Endothelial cell (in vitro differentiated cells): ENCODE data around the gene COL25A1. TPM values are rescaled to one million over a fixed set of nuclear protein-coding genes. Genes with fewer than 3 reads are reported as not detected.

Source experiments
- DNase-seq: peaks from one replicate; pipeline ENCODE4 v3.0.0; 2021; ENCODE audit warnings: low spot score
- H3K27ac Mint-ChIP-seq: one replicate; pipeline ENCODE4 v1.8.0; 2021; ENCODE audit warnings: mixed read lengths, inconsistent platforms; ENCODE audit not compliant: unreplicated experiment
- H3K27me3 Mint-ChIP-seq: one replicate; pipeline ENCODE4 v1.8.0; 2021; ENCODE audit warnings: mild to moderate bottlenecking, moderate library complexity, mixed read lengths, inconsistent platforms; ENCODE audit not compliant: unreplicated experiment
- H3K36me3 Mint-ChIP-seq: one replicate; pipeline ENCODE4 v1.8.0; 2021; ENCODE audit warnings: mild to moderate bottlenecking, low read depth, mixed read lengths, inconsistent platforms; ENCODE audit not compliant: unreplicated experiment
- H3K4me1 Mint-ChIP-seq: one replicate; pipeline ENCODE4 v1.8.0; 2021; ENCODE audit warnings: mild to moderate bottlenecking, mixed read lengths, inconsistent platforms; ENCODE audit not compliant: unreplicated experiment
- H3K4me3 Mint-ChIP-seq: one replicate; pipeline ENCODE4 v1.8.0; 2021; ENCODE audit warnings: mild to moderate bottlenecking, mixed read lengths, inconsistent platforms; ENCODE audit not compliant: unreplicated experiment
- H3K9me3 Mint-ChIP-seq: one replicate; pipeline ENCODE4 v1.8.0; 2021; ENCODE audit warnings: mixed read lengths, inconsistent platforms; ENCODE audit not compliant: unreplicated experiment
- total RNA-seq: library from RNA; stranded (reverse); fragmentation: NEBNext Ultra II Directional; extraction: Animal tissue kit (Norgen Biotek cat#: 25700); gene quantifications from one replicate; pipeline ENCODE4 v1.2.1, GENCODE V29; 2021; ENCODE audit not compliant: unreplicated experiment
- TF ChIP-seq, protein P1 (sequence below): fragments of 200-600 bp; sonication (generic); IDR thresholded peaks from one replicate; pipeline ENCODE4 v1.5.0; 2021; ENCODE audit warnings: antibody characterized with exemption; ENCODE audit not compliant: unreplicated experiment

COL25A1 gene
- total RNA-seq, 1 donor from 2014 or later = 22.7 TPM

DNA sequence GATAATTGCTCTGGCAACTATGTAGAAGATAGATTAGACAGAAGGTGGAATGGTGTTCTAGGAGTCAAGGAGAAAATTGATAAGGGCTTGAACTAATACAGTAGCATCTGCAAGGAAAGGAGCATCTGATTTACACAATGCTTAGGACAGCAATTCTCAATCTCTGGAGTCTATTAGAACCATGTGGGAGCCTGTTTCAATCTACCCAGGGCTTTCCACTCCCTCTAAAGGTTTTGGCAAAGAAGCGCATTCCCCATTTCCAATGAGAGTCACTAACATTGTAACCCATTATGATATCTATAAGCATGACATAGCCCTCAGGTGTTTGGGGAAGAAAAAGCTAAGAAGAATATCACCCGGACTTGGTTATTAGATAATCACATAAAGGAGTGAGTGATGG lies 168.2 kb downstream of the COL25A1 start:
- Mint-ChIP-seq H3K27me3 (peaks cover 5% of the 10 kb centered on the region), H3K9me3 (no peaks in the 10 kb centered on the region), H3K27ac (no peak overlapping the region), H3K4me3 (no peak overlapping the region), H3K36me3 (no peaks in the 10 kb centered on the region), H3K4me1 (no peaks in the 10 kb centered on the region)
- TF ChIP-seq, protein P1, sequence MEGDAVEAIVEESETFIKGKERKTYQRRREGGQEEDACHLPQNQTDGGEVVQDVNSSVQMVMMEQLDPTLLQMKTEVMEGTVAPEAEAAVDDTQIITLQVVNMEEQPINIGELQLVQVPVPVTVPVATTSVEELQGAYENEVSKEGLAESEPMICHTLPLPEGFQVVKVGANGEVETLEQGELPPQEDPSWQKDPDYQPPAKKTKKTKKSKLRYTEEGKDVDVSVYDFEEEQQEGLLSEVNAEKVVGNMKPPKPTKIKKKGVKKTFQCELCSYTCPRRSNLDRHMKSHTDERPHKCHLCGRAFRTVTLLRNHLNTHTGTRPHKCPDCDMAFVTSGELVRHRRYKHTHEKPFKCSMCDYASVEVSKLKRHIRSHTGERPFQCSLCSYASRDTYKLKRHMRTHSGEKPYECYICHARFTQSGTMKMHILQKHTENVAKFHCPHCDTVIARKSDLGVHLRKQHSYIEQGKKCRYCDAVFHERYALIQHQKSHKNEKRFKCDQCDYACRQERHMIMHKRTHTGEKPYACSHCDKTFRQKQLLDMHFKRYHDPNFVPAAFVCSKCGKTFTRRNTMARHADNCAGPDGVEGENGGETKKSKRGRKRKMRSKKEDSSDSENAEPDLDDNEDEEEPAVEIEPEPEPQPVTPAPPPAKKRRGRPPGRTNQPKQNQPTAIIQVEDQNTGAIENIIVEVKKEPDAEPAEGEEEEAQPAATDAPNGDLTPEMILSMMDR = no peak
- no peak for DNase-seq

DNA sequence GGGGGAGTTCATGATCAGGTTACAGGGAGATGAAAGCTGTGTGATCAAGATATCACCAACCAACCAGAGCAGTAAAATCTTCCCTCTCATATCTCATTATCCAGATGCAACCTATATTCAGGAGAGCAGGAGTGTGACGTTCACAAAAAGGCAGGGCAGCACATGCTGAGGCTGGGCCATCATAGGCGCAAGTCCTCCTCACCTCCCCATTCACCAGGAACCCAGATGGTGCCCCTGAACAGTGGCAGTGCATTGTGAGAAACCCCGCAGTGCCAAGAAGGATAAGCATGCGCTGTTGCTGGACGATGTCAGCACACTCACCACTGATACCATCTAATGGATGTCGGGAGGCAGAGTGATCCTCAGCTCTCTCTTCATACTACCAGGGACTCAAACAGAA lies 170.9 kb downstream of the COL25A1 start:
- TF ChIP-seq, protein P1 = no peak
- no peaks in the 10 kb centered on the region for H3K27me3 Mint-ChIP-seq
- H3K27ac Mint-ChIP-seq = no peak overlapping the region

DNA sequence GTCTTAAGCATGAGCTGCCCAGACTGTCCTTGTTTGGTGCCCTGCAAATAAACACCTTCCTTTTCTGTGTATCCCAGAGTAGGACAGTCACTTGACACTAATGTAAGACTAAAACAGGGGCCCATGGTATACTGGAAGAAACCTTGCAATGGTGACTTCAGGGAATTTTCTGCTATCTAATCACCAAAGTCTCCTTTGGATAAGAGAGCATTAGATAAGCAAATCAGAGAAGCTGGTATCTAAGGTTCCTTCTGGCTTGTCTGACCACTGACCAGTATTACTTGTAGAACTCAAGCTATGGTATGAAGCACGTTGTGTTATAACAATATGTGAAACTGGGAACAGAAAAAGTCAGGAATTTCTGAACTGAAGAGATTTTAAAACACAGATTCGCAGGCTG lies 173.9 kb downstream of the COL25A1 start:
- peaks cover 31% of the 10 kb centered on the region for H3K4me1 Mint-ChIP-seq
- no peaks in the 10 kb centered on the region for H3K36me3 Mint-ChIP-seq
- H3K27ac Mint-ChIP-seq = peak overlapping the region; percentile 84
- H3K9me3 Mint-ChIP-seq = no peaks in the 10 kb centered on the region
- DNase-seq = no peak
- TF ChIP-seq, protein P1 = no peak
- no peak overlapping the region for H3K4me3 Mint-ChIP-seq
- no peaks in the 10 kb centered on the region for H3K27me3 Mint-ChIP-seq

More for the DNA sequence above, 170.9 kb downstream of the COL25A1 start:
- no peaks in the 10 kb centered on the region for H3K9me3 Mint-ChIP-seq
- peaks cover 18% of the 10 kb centered on the region for H3K4me1 Mint-ChIP-seq
- DNase-seq = no peak
- no peak overlapping the region for H3K4me3 Mint-ChIP-seq
- H3K36me3 Mint-ChIP-seq = no peaks in the 10 kb centered on the region

DNA sequence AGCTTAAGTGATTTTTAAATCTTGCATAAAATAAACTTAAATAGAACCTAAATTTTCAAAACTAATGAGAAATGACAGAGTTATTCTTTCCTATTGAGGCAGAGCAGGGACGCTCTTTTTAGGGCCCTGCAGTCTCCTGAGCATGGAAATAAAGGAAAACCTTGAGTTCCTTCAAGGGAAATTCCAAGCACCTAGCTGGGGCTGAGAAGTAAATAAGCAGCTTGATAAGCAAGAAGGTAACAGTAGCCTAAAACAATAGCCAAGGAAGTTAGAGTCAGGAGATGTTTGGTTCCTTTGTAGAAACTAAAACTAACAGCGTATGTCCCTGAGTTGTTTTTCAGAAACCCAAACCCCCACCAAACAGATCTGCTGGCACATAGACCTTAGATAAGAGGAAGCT lies 174.6 kb downstream of the COL25A1 start:
- Mint-ChIP-seq H3K36me3 (no peaks in the 10 kb centered on the region), H3K4me3 (no peak overlapping the region), H3K27ac (peak overlapping the region; percentile 84), H3K4me1 (peaks cover 31% of the 10 kb centered on the region), H3K27me3 (no peaks in the 10 kb centered on the region), H3K9me3 (no peaks in the 10 kb centered on the region)
- no peak for DNase-seq
- TF ChIP-seq, protein P1 = no peak

DNA sequence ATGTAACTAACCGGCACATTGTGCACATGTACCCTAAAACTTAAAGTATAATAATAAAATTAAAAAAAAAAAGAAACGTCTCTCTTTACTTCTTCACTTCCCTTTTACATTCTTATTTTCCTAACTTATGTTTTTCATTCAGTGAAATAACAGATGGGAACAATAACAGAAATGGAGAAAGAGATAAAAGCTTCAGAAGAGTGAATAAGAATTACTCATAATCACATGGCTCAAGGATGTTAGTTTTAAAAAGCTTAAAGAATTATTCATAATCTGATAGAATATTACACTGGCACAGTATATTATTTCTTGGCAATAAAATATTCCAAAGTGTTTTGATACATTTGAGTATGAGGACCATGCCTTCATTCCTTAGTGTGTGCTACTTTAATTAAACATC lies 175.6 kb downstream of the COL25A1 start:
- no peak overlapping the region for H3K27ac Mint-ChIP-seq
- TF ChIP-seq, protein P1 = no peak
- H3K4me1 Mint-ChIP-seq = peaks cover 31% of the 10 kb centered on the region
- DNase-seq = no peak
- no peak overlapping the region for H3K4me3 Mint-ChIP-seq
- peaks cover under 1% of the 10 kb centered on the region for H3K27me3 Mint-ChIP-seq
- H3K9me3 Mint-ChIP-seq = no peaks in the 10 kb centered on the region
- H3K36me3 Mint-ChIP-seq = no peaks in the 10 kb centered on the region
